Measurements from ENCODE around the gene ASXL2. TPM values are rescaled to one million over a fixed set of nuclear protein-coding genes. Genes with fewer than 3 reads are reported as not detected.
"Not testable (repeated sequence)": the region's sequence is repeated elsewhere in the genome, so short reads cannot be mapped to it uniquely, and the experiment has no call there.

The ASXL2 gene
- total RNA-seq, 2 experiments from 2014 or later = 47.9 to 58.5 TPM

GRCh38 chr2:25905126-25905525 is 26.8 kb upstream of the ASXL2 start:
- Mint-ChIP-seq H3K9me3 (no peaks in the 10 kb centered on the region), H3K4me3 (no peak overlapping the region), H3K4me1 (no peaks in the 10 kb centered on the region), H3K27me3 (peaks cover 11% of the 10 kb centered on the region), H3K27ac (no peak overlapping the region), H3K36me3 (no peaks in the 10 kb centered on the region)
- DNase-seq = no peak
- no peak for ATAC-seq (ENCODE audit: low read depth)
- POLR2A ChIA-PET = no interaction called here

- H3K36me3 Mint-ChIP-seq = no peaks in the 10 kb centered on the region
- H3K4me3 Mint-ChIP-seq = no peak overlapping the region
- H3K4me1 Mint-ChIP-seq = no peaks in the 10 kb centered on the region
- no peak for DNase-seq
- no peaks in the 10 kb centered on the region for H3K9me3 Mint-ChIP-seq
- H3K27ac Mint-ChIP-seq = no peak overlapping the region
- ATAC-seq (ENCODE audit: low read depth) = no peak
- H3K27me3 Mint-ChIP-seq = peaks cover 13% of the 10 kb centered on the region
- POLR2A ChIA-PET = no interaction called here
Measured at GRCh38 chr2:25903216-25903776, 25.0 kb upstream of the ASXL2 start.

GRCh38 chr2:25899404-25899970 is 21.2 kb upstream of the ASXL2 start:
- POLR2A ChIA-PET = no interaction called here
- ATAC-seq (ENCODE audit: low read depth) (no peak), DNase-seq (no peak)
- Mint-ChIP-seq H3K4me1 (no peaks in the 10 kb centered on the region), H3K9me3 (no peaks in the 10 kb centered on the region), H3K36me3 (no peaks in the 10 kb centered on the region), H3K4me3 (no peak overlapping the region), H3K27me3 (peaks cover 5% of the 10 kb centered on the region), H3K27ac (no peak overlapping the region)

DNA sequence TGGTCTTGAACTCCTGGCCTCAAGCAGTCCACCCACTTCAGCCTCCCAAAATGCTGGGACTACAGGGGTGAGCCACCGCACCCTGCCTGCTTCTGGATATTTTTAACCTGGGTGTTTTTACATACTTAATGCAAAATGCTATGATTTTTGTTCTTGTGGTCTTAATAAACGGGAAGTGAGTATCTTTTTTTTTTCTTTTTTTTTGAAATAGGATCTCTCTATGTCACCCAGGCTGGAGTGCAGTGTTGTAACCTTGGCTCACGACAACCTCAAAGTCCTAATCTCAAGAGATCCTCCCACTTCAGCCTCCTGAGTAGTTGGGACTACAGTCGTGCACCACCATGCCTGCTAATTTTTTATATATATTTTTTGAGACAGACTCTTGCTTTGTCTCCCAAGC is 19.2 kb upstream of the ASXL2 start:
- no peaks in the 10 kb centered on the region for H3K4me1 Mint-ChIP-seq
- ATAC-seq (ENCODE audit: low read depth) = no peak
- no peak overlapping the region for H3K27ac Mint-ChIP-seq
- H3K9me3 Mint-ChIP-seq = no peaks in the 10 kb centered on the region
- no peak overlapping the region for H3K4me3 Mint-ChIP-seq
- DNase-seq = no peak
- POLR2A ChIA-PET = interaction anchor here (0.6 kb wide), 1 partner anchor 213 kb away, joined by 3 read pairs; no protein-coding TSS in a partner anchor
- H3K36me3 Mint-ChIP-seq = no peaks in the 10 kb centered on the region
- peaks cover 7% of the 10 kb centered on the region for H3K27me3 Mint-ChIP-seq

DNA sequence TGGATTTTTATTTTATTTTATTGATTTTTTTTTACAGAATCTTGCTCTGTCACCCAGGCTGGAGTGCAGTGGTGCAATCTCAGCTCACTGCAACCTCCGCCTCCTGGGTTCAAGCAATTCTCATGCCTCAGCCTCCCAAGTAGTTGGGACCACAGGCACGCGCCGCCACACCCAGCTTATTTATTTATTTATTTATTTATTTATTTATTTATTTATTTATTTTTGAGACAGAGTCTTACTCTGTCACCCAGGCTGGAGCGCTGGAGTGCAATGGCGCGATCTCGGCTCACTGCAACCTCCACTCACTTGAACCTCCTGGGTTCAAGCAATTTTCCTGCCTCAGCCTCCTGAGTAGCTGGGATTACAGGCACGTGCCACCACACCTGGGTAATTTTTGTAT is 18.0 kb upstream of the ASXL2 start:
- not testable (repeated sequence) for H3K4me1 Mint-ChIP-seq; H3K9me3 Mint-ChIP-seq; H3K4me3 Mint-ChIP-seq; H3K27ac Mint-ChIP-seq; ATAC-seq (ENCODE audit: low read depth); DNase-seq; H3K36me3 Mint-ChIP-seq; H3K27me3 Mint-ChIP-seq
- POLR2A ChIA-PET = interaction anchor here (0.6 kb wide), 1 partner anchor 96 kb away, joined by 3 read pairs; no protein-coding TSS in a partner anchor

DNA sequence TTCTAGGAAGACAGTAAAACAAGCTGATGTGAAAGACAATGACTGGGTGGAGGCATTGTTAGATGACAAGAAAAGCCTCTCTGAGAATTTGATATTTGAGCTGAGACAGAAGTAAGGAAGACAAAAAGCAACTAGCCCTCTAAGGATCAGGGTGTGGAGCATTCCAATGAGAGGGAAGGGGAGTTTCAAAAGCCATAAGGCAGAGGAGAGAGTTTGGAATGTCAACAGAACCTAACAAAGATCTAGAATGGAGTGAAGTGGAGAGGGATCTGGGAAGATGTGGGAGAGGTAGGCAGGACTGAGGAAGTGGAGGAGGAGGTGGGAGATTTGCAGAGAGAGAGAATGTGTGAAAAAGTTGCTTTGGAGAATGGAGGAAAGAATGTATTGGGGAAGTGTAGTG is 17.3 kb upstream of the ASXL2 start:
- H3K27me3 Mint-ChIP-seq = peaks cover 8% of the 10 kb centered on the region
- ATAC-seq (ENCODE audit: low read depth) (no peak), DNase-seq (no peak)
- H3K36me3 Mint-ChIP-seq = no peaks in the 10 kb centered on the region
- no peaks in the 10 kb centered on the region for H3K4me1 Mint-ChIP-seq
- POLR2A ChIA-PET = no interaction called here
- H3K4me3 Mint-ChIP-seq = no peak overlapping the region
- no peaks in the 10 kb centered on the region for H3K9me3 Mint-ChIP-seq
- no peak overlapping the region for H3K27ac Mint-ChIP-seq

GRCh38 chr2:25895018-25895417 is 16.7 kb upstream of the ASXL2 start:
- H3K27ac Mint-ChIP-seq = no peak overlapping the region
- no peaks in the 10 kb centered on the region for H3K9me3 Mint-ChIP-seq
- no peak for ATAC-seq (ENCODE audit: low read depth)
- H3K4me1 Mint-ChIP-seq = no peaks in the 10 kb centered on the region
- POLR2A ChIA-PET = no interaction called here
- H3K27me3 Mint-ChIP-seq = peaks cover 5% of the 10 kb centered on the region
- no peak overlapping the region for H3K4me3 Mint-ChIP-seq
- DNase-seq = no peak
- no peaks in the 10 kb centered on the region for H3K36me3 Mint-ChIP-seq

DNA sequence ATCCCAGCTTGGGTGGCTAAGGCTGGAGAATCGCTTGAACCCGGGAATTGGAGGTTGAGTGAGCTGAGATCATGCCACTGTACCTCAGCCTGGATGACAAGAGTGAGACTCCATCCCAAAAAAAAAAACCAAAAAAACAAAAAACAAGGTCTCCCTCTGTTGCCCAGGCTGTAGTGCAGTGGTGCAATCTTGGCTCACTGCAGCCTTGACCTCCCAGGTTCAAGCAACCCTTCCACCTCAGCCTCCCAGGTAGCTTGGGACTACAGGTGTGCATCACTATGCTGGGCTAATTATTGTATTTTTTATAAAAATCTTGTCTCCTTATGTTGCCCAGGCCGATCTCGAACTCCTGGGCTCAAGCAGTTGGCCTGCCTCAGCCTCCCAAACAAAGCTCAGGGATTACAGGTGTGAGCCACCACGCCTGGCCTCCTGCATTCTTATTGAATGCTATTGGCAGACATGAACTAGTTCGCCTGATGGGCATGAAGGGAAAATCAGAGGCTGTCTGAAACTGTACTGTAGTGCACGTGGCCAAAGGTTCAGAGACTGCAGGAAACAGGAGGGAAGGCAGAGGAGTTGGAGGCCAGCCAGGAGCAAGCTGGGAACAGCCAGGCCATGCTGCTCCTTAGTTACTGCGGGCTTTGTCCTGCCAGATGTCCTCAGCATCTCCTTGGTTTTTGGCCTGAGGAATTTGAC is 16.0 kb upstream of the ASXL2 start:
- DNase-seq = no peak
- no peak for ATAC-seq (ENCODE audit: low read depth)
- POLR2A ChIA-PET = no interaction called here
- no peak overlapping the region for H3K27ac Mint-ChIP-seq
- no peaks in the 10 kb centered on the region for H3K9me3 Mint-ChIP-seq
- H3K4me3 Mint-ChIP-seq = no peak overlapping the region
- peaks cover 6% of the 10 kb centered on the region for H3K27me3 Mint-ChIP-seq
- no peaks in the 10 kb centered on the region for H3K4me1 Mint-ChIP-seq
- no peaks in the 10 kb centered on the region for H3K36me3 Mint-ChIP-seq

DNA sequence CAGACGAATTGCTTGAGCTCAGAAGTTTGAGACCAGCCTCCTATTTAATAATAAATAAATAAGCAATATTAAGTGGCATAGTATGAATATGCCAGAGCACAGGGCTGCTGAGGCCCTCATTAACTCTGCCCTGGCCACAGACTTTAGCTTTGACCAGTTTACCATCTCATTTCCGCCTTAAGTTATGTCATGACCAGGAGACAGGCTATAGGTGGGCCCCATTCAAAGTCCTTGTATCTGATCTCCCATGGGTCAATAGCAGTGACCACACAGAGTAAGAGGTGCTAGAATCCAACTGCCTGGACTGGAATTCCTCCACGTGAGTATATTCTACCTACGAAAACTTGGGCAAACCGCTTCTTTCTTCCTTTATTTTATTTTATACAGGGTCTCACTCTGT is 13.4 kb upstream of the ASXL2 start:
- no peaks in the 10 kb centered on the region for H3K36me3 Mint-ChIP-seq
- H3K4me3 Mint-ChIP-seq = no peak overlapping the region
- no peak overlapping the region for H3K27ac Mint-ChIP-seq
- ATAC-seq (ENCODE audit: low read depth) = no peak
- POLR2A ChIA-PET = no interaction called here
- DNase-seq = no peak
- no peaks in the 10 kb centered on the region for H3K9me3 Mint-ChIP-seq
- no peaks in the 10 kb centered on the region for H3K4me1 Mint-ChIP-seq
- peaks cover 9% of the 10 kb centered on the region for H3K27me3 Mint-ChIP-seq

GRCh38 chr2:25887624-25888242 is 9.4 kb upstream of the ASXL2 start:
- no peaks in the 10 kb centered on the region for H3K36me3 Mint-ChIP-seq
- H3K4me3 Mint-ChIP-seq = no peak overlapping the region
- DNase-seq (no peak), ATAC-seq (ENCODE audit: low read depth) (no peak)
- H3K27me3 Mint-ChIP-seq = peaks cover 7% of the 10 kb centered on the region
- H3K27ac Mint-ChIP-seq = no peak overlapping the region
- peaks cover 1% of the 10 kb centered on the region for H3K4me1 Mint-ChIP-seq
- POLR2A ChIA-PET = interaction anchor here (0.9 to 1.1 kb wide), 2 partner anchors 8 to 9 kb away, joined by 3 read pairs; partner anchors contain the start of gene ASXL2
- peaks cover 3% of the 10 kb centered on the region for H3K9me3 Mint-ChIP-seq

DNA sequence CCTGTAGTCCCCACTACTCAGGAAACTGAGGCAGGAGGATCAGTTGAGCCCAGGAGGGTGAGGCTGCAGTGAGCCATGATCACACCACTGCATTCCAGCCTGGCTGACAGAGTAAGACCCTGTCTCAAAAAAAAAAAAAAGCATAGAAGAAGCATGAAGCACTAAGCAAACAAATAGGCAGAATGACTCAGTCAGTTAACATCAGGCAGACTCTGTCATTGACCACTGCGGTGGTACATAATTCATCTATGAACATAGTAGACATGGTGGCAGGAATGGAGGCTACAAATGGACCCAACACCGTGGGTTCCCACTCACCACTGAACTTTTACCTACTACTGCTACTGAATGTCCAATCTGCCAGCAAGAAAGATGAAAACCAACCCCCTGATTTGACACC is 7.6 kb upstream of the ASXL2 start:
- POLR2A ChIA-PET = no interaction called here
- ATAC-seq (ENCODE audit: low read depth) (no peak), DNase-seq (no peak)
- no peak overlapping the region for H3K4me3 Mint-ChIP-seq
- H3K9me3 Mint-ChIP-seq = peaks cover 3% of the 10 kb centered on the region
- peaks cover 5% of the 10 kb centered on the region for H3K4me1 Mint-ChIP-seq
- no peak overlapping the region for H3K27ac Mint-ChIP-seq
- H3K27me3 Mint-ChIP-seq = peaks cover 6% of the 10 kb centered on the region
- H3K36me3 Mint-ChIP-seq = no peaks in the 10 kb centered on the region

GRCh38 chr2:25881764-25882163 is 3.5 kb upstream of the ASXL2 start:
- peaks cover 3% of the 10 kb centered on the region for H3K36me3 Mint-ChIP-seq

DNA sequence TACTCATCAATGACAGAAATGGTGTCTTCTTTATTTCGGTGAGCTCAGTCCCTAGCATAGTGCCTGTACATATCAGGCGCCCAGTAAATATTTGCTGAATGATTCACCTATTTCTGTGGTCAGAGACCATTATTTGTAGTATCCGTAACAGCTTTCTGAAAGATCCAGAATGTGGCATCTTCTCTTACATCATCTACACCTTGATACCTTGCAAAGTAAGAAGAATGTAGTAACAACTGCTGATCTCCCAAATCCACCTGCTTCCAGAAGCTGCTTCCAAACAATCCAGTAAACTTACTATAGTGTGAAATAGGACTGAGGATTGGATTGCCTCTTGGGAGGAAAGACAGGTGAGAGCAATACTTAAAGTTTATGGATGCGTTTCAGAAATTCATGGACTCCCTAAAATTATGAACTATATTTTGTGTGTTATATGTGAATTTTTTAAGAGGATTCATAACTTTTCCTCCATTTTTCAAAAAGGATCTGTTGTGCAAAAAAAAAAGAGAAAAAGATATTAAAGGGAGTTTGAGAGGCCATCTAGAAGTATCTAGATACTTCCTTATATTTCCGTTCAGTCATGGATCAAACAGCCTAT is 945 bp upstream of the ASXL2 start:
- H3K27me3 Mint-ChIP-seq = no peaks in the 10 kb centered on the region
- H3K9me3 Mint-ChIP-seq = no peaks in the 10 kb centered on the region
- H3K4me3 Mint-ChIP-seq = peak overlapping the region; percentile 95
- H3K27ac Mint-ChIP-seq = peak overlapping the region; percentile 95
- peaks cover 29% of the 10 kb centered on the region for H3K4me1 Mint-ChIP-seq
- H3K36me3 Mint-ChIP-seq = peaks cover 9% of the 10 kb centered on the region
- DNase-seq (no peak), ATAC-seq (ENCODE audit: low read depth) (no peak)
- POLR2A ChIA-PET = interaction anchor here (0.7 to 2.2 kb wide), 16 partner anchors 9 to 365 kb away, joined by 3 to 28 read pairs (median 4); partner anchors contain the start of genes DTNB, HADHA, HADHB and KIF3C

More at GRCh38 chr2:25881764-25882163, 3.5 kb upstream of the ASXL2 start:
- Mint-ChIP-seq H3K27ac (no peak overlapping the region), H3K4me3 (no peak overlapping the region), H3K9me3 (peaks cover 3% of the 10 kb centered on the region), H3K4me1 (peaks cover 21% of the 10 kb centered on the region), H3K27me3 (no peaks in the 10 kb centered on the region)
- DNase-seq = no peak
- POLR2A ChIA-PET = no interaction called here
- ATAC-seq (ENCODE audit: low read depth) = no peak
